HG03103 (cell line): Measurements from ENCODE around the gene C1orf159.
A peak's percentile ranks its signal among the peaks of the same experiment; 100 is the strongest.
"Not testable (repeated sequence)": the region's sequence is repeated elsewhere in the genome, so short reads cannot be mapped to it uniquely, and the experiment has no call there.

ENCODE experiments used
- ATAC-seq: cut with Tn5 transposase; IDR thresholded peaks from one replicate; pipeline ENCODE4 v1.9.1; 2021; ENCODE audit warnings: low read depth; ENCODE audit not compliant: unreplicated experiment

Gene C1orf159

DNA sequence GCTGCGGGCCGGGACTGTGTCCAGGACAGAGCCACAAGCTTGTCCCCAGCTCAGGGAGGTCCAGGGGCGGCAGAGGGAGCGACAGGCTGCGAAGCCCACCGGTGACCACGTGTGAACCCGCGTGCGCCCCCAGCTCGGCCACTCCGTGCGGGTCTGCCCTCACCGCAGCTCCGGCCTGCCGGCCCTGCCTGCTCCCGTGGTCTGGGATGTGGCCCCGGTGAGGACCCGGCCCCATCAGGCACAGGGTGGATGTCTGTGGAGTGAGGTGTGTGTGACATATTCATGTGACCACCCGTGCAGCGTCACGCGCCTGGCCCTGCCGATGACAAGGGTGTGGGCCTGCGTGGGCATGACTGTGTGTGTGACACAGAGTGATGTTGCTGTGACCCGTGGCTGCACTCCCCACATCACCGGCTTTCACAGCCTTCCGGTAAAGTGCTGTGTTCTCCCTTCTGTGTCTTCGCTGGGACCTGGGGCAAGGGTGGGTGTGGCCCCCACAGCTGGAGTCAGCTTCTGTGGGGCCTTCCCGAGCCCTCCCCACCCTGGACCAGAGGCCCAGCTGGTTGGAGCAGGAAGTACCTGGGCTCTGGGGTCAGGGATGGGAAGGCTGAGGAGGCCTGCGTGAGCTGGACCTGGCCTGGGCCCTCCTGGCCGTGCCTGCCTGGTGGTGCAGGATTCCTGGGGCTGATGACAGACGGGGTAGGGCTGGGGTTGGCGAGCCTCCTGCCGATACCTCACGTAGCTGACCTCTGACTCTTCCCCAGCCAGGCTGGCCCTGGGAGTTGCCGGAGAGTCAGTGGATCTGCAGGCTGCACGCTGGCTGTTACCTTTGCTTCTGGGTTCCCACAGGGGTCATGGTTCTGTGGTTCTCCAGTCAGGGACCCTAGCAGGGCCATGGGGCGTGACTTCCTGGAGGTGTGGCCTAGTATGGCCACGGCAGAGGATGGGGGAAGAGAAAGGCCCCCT, 45.9 kb downstream of the C1orf159 start:
- ATAC-seq: no peak

DNA sequence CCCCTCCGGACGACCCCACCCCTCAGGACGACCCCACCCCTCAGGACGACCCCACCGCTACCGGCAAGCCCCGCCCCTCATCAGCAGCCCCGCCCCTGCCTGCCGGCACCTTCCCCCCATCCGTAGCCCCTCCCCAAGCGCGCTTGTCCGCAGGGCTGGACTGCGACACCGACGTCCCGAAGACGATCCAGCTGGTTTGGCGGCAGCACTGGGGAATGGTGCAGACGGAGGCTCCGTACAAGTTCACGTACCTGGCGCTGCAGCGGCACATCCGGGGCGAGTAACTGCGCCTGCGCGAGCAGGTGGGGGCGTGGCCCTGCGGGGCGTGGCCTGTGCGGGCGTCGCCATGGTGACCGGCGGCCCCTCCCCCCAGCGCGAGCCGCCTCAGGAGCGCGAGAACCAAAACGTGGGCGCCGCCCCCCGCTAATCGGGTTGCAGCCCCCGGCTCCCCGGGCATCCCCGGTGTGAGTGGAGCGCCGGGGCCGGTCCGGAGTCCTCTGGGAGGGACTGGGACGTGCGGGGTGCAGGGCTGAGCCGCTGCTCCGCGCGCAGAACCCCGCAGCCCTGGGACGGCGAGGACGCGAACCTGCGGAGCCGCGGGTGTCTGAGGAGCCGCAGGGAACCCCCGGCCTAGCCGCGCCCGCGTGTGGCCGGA, 46.7 kb downstream of the C1orf159 start:
- peak; percentile 39 for ATAC-seq

DNA sequence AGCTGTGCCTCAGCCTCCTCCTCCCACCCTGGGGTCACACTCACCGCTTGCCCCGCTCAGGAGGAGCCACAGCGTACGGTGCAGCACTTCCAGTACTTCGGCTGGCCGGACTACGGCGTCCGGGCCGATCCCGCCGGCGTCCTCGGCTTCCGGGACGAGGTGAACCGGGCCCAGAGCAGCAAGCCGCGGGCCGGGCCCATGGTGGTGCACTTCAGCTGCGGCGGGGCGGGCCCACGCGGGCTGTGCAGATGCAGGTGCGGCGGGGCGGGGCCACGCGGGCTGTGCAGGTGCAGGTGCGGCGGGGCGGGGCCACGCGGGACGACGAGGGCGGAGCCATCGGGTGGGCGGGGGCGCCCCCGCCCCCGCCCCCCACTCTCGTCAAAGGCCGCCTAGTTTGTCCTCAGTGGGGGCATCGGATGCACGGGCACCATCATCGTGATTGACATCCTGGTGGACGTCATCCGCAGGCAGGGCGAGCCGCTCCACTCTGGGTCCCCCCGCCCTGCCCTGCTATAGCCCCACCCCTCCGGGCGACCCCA, 47.3 kb downstream of the C1orf159 start:
- ATAC-seq: no peak

- no peak for ATAC-seq
These were observed 47.9 kb downstream of the C1orf159 start for GRCh38 chr1:1067860-1068516.

DNA sequence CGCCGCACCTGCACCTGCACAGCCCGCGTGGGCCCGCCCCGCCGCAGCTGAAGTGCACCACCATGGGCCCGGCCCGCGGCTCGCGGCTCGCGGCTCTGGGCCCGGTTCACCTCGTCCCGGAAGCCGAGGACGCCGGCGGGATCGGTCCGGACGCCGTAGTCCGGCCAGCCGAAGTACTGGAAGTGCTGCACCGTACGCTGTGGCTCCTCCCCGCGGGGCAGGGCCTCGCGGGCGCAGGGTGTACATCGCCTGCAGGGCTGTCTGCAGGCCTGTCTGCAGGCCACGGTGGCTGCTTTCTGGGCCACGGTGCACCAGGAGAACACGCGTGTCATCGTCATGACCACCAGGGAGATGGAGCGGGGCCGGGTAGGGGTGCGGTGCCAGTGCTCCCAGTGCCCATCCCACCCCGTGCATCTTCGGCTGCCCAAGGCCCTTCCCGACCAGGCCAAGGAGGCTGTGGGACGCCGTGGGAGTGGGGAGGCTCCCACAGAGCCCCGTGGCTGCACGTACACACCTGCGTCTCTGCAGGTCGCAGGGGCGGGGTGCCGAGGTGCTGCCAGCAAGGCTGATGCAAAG, 48.5 kb downstream of the C1orf159 start:
- ATAC-seq: no peak

DNA sequence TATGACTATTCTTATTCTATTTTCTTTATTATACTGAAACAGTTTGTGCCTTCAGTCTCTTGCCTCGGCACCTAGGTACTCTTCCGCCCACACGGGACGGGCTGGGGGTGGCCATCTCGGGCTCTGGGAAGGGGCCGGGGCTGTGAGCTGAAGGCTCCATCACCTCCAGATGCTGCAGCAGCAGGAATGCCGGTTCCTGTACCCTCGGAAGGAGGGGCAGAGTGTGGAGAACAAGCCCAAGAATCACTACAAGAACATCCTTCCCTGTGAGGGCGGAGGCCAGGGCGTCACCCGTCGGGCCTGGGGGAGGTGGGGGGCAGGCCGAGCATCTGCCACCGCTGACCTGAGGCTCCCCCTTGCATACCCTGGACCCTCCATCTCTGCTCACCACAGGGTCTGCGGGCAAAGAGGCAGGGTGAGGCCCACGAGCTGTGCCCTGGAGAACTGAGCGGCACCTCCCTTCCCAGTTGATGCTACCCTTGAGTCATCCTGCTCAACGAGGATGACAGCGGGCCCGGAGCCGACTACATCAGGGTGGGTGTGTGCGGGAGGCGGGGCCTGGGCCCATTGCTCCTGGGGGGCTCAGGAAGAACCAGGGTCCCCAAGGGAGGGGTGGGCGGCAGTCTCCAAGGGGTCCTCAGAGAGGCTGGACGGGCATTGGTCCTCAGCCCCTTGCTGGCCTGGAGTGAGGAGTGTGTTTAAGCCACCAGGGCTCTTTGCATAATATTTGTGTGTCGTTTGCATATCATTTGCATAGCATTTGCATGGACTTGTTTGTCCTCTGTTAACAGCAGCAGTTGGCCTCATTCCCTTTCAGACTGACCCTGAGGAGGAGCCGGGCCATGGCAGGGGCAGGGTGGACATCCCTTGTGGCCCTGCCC, 49.2 kb downstream of the C1orf159 start:
- ATAC-seq: no peak

- not testable (repeated sequence) for ATAC-seq
These were observed 50.0 kb downstream of the C1orf159 start for GRCh38 chr1:1065940-1066304.

DNA sequence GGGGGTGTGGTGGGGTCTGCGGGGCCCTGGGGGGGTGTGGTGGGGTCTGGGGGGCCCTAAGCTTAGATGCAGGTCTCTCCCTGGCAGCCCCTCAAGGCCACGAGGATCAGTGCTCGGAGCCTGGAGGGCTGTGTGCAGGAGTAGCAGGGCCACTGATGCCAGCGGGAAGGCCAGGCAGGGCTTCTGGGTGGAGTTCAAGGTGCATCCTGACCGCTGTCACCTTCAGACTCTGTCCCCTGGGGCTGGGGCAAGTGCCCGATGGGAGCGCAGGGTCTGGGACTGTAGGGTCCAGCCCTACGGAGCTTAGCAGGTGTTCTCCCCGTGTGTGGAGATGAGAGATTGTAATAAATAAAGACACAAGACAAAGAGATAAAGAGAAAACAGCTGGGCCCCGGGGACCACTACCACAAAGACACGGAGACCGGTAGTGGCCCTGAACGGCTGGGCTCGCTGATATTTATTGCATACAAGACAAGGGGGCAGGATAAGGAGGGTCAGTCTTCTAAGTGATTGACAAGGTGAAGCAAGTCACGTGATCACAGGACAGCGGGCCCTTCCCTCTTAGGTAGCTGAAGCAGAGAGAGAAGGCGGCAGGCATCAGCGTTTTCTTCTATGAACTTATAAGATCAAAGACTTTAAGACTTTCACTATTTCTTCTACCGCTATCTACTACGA, 50.5 kb downstream of the C1orf159 start:
- ATAC-seq: no peak

GRCh38 chr1:1063945-1064831, 51.7 kb downstream of the C1orf159 start:
- ATAC-seq: peak; percentile 41

DNA sequence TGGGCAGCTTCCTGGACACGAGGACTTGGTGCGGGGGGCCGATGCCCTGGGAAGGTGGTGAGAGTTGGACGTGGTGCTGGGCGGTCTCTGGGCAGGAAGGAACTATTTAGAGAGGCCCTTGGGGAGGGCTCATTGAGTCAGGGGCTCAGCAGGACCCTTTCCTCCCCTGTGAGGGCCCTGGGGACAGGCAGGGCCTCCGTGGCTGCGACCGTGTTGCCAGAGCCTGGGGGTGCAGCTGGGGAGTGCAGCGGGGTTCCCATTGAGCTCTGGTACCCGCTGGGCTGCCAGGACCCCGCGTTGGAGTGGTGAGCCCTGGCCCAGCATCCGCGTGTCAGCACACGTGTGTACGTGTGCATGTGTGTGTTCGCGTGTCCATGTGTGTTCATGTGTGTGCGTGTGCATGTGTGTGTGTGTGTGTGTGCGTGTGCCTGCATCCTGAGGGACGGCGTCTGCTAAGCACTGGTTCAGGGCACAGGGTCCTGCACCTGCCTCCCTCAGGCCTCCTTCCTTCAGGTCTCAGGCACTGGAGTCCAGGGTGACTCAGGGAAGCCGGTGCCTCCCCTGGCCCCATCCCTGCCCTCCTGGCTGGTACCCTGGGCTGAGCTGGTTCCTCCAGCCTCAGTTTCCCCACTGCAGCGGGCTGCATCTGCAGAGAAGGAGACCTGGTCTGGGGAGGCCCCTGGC, 52.5 kb downstream of the C1orf159 start:
- no peak for ATAC-seq

GRCh38 chr1:1062348-1063163, 53.3 kb downstream of the C1orf159 start:
- no peak for ATAC-seq

DNA sequence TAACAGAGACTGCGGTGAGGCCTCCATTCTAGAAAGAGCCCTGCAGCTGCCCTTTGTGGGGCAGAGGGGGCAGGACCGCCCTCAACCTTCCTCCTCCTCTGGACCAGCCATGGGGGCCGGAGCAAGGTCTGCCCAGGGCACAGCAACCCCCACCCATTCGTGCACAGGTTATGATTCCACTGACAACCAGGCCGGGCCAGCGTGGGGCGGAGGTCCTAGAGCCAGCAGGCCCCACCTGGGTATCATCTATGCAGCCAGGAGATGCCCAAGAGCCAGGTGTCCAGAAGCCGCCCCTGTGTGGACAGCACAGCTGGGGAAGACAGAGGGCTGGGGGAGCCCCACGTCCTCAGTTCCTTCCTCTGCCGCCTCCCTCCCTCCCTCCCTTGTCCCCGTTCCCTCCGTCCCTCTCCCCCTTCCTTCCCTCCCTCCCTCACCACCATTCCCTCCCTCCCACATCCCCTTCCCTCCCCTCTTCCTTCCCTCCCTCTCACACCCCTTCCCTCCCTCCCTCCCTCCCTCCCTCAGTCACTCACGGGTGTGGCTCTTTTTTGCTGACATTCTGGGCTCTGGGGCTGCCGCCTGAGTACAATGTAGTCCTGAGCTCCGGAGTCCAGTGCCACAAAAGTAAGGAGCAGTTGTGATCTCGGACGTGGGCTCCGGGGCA, 54.1 kb downstream of the C1orf159 start:
- no peak for ATAC-seq

DNA sequence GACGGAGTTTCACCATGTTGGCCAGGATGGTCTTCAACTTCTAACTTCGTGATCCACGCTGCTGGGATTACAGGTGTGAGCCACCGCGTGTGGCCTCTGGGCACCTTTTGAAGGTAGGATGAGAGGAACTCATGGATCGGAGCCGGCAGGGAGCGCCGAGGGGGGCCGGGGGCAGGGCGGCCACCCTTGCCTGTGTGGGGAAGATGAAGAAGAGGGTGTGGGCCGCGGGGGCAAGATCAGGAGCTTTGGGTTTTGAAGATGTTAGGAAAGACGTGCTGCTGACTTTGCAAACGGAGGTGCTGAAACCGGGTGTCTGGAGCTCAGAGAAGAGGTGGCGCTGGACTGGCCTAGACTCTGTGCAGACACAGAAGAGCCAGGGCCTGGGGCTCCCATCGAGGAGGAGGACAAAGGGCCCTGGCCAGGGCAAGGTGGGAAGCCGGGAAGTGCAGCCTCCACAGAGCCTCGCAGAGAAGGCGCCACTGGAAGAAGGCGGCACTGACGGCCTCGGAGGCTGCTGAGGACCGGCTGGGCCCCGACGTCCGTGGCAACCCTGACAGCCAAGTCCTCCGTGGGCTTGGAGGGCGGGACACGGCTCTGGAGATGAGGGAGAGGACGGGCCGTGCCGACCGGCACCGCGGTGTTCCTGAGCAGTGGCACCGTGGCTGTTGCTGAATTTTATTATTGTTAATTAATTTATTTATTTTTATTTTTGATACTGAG, 55.4 kb downstream of the C1orf159 start:
- ATAC-seq: no peak

DNA sequence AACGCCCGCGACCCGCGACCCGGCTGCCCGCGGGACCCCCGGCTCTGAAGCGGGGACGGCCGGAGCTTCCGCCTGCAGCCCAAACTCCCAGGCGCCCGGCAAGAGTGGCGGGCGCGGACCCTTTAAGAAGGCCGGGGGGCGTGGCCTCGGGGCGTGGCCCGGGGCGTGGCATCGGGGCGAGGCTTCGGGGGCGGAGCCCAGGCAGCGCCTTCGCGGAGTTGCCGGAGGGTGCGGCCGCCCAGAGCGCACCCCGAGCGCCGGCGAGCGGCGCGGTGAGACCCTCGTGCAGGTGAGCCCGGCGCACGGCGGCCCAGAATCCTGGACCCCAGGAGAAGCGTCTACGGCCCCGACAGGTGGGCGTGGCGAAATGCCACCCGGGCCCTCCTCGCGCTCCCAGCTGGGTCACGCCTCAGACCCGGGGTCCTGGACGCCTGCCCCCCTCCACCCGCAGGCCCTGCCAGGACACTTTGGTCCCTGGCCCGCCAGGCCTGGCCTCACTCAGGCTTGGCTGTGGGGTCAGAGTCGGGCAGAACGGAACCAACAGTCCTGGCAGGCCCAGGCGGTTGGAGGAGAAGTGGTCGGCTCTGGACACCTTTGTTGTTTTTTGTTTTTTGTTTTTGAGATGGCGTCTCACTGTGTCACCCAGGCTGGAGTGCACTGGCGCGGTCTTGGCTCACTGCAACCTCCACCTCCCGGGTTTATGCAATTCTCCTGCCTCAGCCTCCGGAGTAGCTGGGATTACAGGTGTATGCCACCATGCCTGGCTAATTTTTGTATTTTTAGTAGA, 56.2 kb downstream of the C1orf159 start:
- peak; percentile 48 for ATAC-seq

GRCh38 chr1:1058921-1059493, 56.9 kb downstream of the C1orf159 start:
- peak; percentile 28 for ATAC-seq
